Stimulated activated CD4-positive, alpha-beta T cell treated with anti-CD3 and anti-CD28 coated beads, Interleukin-1b, Interleukin-23, amount 100 ng/mL, for 48 hours (primary cell): ENCODE data around the gene CFHR4.
"Not testable (repeated sequence)": the region's sequence is repeated elsewhere in the genome, so short reads cannot be mapped to it uniquely, and the experiment has no call there.

Experiments
- DNase-seq: peaks from one replicate; pipeline ENCODE4 v3.0.0-alpha.2; 2020

CFHR4 gene

GRCh38 chr1:196943568-196943967 is 55.7 kb downstream of the CFHR4 start, which contains the start of gene CFHR2:
TSS of gene CFHR2 (plus strand) at chr1:196943738. CDS start at chr1:196943881, 143 bp downstream.
- not testable (repeated sequence) for DNase-seq

GRCh38 chr1:196951711-196952394 is 64.0 kb downstream of the CFHR4 start:
- no peak for DNase-seq

- DNase-seq: no peak
These were observed 66.9 kb downstream of the CFHR4 start for GRCh38 chr1:196954778-196955177.

DNA sequence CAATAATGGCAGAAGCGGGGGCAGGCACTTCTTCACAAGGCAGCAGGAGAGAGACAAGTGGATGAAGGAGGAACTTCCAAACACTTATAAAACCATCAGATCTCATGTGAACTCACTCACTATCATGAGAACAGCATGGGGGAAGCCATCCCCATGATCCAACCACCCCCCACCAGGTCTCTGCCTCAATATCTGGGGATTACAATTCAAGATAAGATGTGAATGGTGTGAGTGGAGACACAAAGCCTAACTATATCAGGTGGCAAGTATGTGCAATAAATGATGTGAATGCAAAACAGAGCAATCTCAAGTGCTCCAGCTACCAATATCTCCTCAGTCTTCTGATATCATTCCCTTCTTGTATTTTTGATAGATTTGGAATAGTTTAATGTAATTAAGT is 68.1 kb downstream of the CFHR4 start:
- no peak for DNase-seq

GRCh38 chr1:196960854-196961253 is 73.0 kb downstream of the CFHR4 start:
- no peak for DNase-seq
